HG02885 (cell line): Measurements from ENCODE around the gene CFHR5.
"Not testable (repeated sequence)": the region's sequence is repeated elsewhere in the genome, so short reads cannot be mapped to it uniquely, and the experiment has no call there.

Source experiments
- ATAC-seq: cut with Tn5 transposase; IDR thresholded peaks from one replicate; pipeline ENCODE4 v1.9.1; 2021; ENCODE audit warnings: mild to moderate bottlenecking; ENCODE audit not compliant: unreplicated experiment, poor library complexity

Gene CFHR5

GRCh38 chr1:196977278-196977677 lies at the start of gene CFHR5:
Gene CFHR5, plus strand, starts transcription at chr1:196977556. Its CDS starts 109 bp downstream, at chr1:196977665.
- ATAC-seq: no peak

GRCh38 chr1:196932853-196933252 lies 44.5 kb upstream of the CFHR5 start:
- ATAC-seq: not testable (repeated sequence)

- ATAC-seq: no peak
Observed at GRCh38 chr1:196933531-196934189, 43.7 kb upstream of the CFHR5 start.

- ATAC-seq: not testable (repeated sequence)
Observed at GRCh38 chr1:196941474-196941873, 35.9 kb upstream of the CFHR5 start.

- not testable (repeated sequence) for ATAC-seq
Observed at GRCh38 chr1:196943568-196943967, 33.8 kb upstream of the CFHR5 start, which contains the start of gene CFHR2. Gene CFHR2, plus strand, starts transcription at chr1:196943738. Its CDS starts 143 bp downstream, at chr1:196943881.

- ATAC-seq: peak; percentile 92
Observed at GRCh38 chr1:196951711-196952394, 25.5 kb upstream of the CFHR5 start.

- ATAC-seq: no peak
Observed at GRCh38 chr1:196954778-196955177, 22.6 kb upstream of the CFHR5 start.

- no peak for ATAC-seq
Observed at GRCh38 chr1:196955926-196956325, 21.4 kb upstream of the CFHR5 start.

GRCh38 chr1:196960854-196961253 lies 16.5 kb upstream of the CFHR5 start:
- ATAC-seq: peak; percentile 98

GRCh38 chr1:196970182-196970581 lies 7.2 kb upstream of the CFHR5 start:
- ATAC-seq: no peak

GRCh38 chr1:196976278-196976677 lies 1.1 kb upstream of the CFHR5 start:
- no peak for ATAC-seq

- ATAC-seq: no peak
Observed at GRCh38 chr1:196980859-196981258, 3.5 kb downstream of the CFHR5 start.

- not testable (repeated sequence) for ATAC-seq
Observed at GRCh38 chr1:196982247-196982646, 4.9 kb downstream of the CFHR5 start.

- not testable (repeated sequence) for ATAC-seq
Observed at GRCh38 chr1:196991919-196992651, 14.7 kb downstream of the CFHR5 start.

GRCh38 chr1:196993916-196994315 lies 16.6 kb downstream of the CFHR5 start:
- no peak for ATAC-seq

- peak; percentile 40 for ATAC-seq
Observed at GRCh38 chr1:196997423-196997822, 20.1 kb downstream of the CFHR5 start.

- no peak for ATAC-seq
Observed at GRCh38 chr1:197001828-197002227, 24.5 kb downstream of the CFHR5 start.

- no peak for ATAC-seq
Observed at GRCh38 chr1:197003132-197003531, 25.8 kb downstream of the CFHR5 start.

- ATAC-seq: no peak
Observed at GRCh38 chr1:197008861-197009260, 31.5 kb downstream of the CFHR5 start.

GRCh38 chr1:197011614-197012013 lies 34.3 kb downstream of the CFHR5 start:
- no peak for ATAC-seq

GRCh38 chr1:197013234-197013633 lies 35.9 kb downstream of the CFHR5 start:
- no peak for ATAC-seq
